Thymus (tissue), 11 donors: ENCODE data around the gene FAM53B. TPM values are rescaled to one million over a fixed set of nuclear protein-coding genes. Genes with fewer than 3 reads are reported as not detected.
"Not testable (repeated sequence)": the region's sequence is repeated elsewhere in the genome, so short reads cannot be mapped to it uniquely, and the experiment has no call there.

Experiments used
- DNase-seq, 9 donors: peaks; one replicate each; pipeline ENCODE4 v3.0.0-alpha.2; 2013; ENCODE audit warnings: low spot score in 9 of 9, low read depth in 6 of 9, missing footprints in 1 of 9
- H3K27ac ChIP-seq, 2 donors: one replicate each; pipeline ENCODE4 v1.5.1; 2013; ENCODE audit warnings: control low read depth in 1 of 2, low read depth in 1 of 2, low read length in 1 of 2, mild to moderate bottlenecking in 1 of 2, moderate library complexity in 1 of 2
- H3K27me3 ChIP-seq, 2 donors: one replicate each; pipeline ENCODE4 v1.5.1; 2013; ENCODE audit warnings: low read length in 1 of 2; ENCODE audit not compliant: control insufficient read depth in 2 of 2, insufficient read depth in 1 of 2
- H3K36me3 ChIP-seq, 2 donors: one replicate each; pipeline ENCODE4 v1.5.1; 2013; ENCODE audit warnings: low read length in 1 of 2, mild to moderate bottlenecking in 1 of 2, moderate library complexity in 1 of 2; ENCODE audit not compliant: control insufficient read depth in 2 of 2, insufficient read depth in 2 of 2
- H3K4me1 ChIP-seq, 2 donors: one replicate each; pipeline ENCODE4 v1.5.1; 2013; ENCODE audit warnings: low read length in 2 of 2; ENCODE audit not compliant: control insufficient read depth in 2 of 2, insufficient read depth in 2 of 2
- H3K4me3 ChIP-seq, 2 donors: one replicate each; pipeline ENCODE4 v1.5.1; 2013; ENCODE audit warnings: low read length in 2 of 2, control low read depth in 1 of 2, mild to moderate bottlenecking in 1 of 2
- H3K9me3 ChIP-seq, 2 donors: one replicate each; pipeline ENCODE4 v1.5.1; 2013; ENCODE audit warnings: low read length in 1 of 2, mild to moderate bottlenecking in 1 of 2; ENCODE audit not compliant: control insufficient read depth in 2 of 2, insufficient read depth in 1 of 2
- WGBS: extraction: QIAGEN DNeasy Blood & Tissue Kit; methylation state at CpG from one replicate; pipeline ENCODE4 v1.1.7; 2013; 5-methylcytosine and 5-hydroxymethylcytosine counted together
- polyA plus RNA-seq: library from polyadenylated mRNA; stranded (reverse); fragments of 200-250 nt; gene quantifications from one replicate; pipeline ENCODE4 v1.2.3, GENCODE V29; 2013
- total RNA-seq: library from RNA; stranded (reverse); fragments of 120-200 nt; gene quantifications from one replicate; pipeline ENCODE4 v1.2.4, GENCODE V29; 2013
- donor health status: healthy.

Gene FAM53B
- total and polyA plus RNA-seq, 2 donors, result 46.2 to 57.6 TPM

- Histone ChIP-seq H3K4me1 (no peaks in the 10 kb centered on the region), H3K9me3 (no peaks in the 10 kb centered on the region), H3K27ac (no peak overlapping the region), H3K27me3 (no peaks in the 10 kb centered on the region), H3K4me3 (no peak overlapping the region), H3K36me3 (peaks cover 10 to 22% of the 10 kb centered on the region in 2 donors)
- no peak for DNase-seq
- WGBS, result 96% methylated on average over 5 of the region's 5 CpGs
Measured at GRCh38 chr10:124762281-124762680, 18.1 kb upstream of the FAM53B start.

GRCh38 chr10:124756156-124756903 lies 12.2 kb upstream of the FAM53B start:
- no peaks in the 10 kb centered on the region for H3K9me3 ChIP-seq
- no peak overlapping the region for H3K27ac ChIP-seq
- H3K4me3 ChIP-seq, result no peak overlapping the region
- no peaks in the 10 kb centered on the region for H3K4me1 ChIP-seq
- DNase-seq, result no peak
- WGBS, result 96% methylated on average over 5 of the region's 5 CpGs
- H3K27me3 ChIP-seq, result no peaks in the 10 kb centered on the region
- H3K36me3 ChIP-seq, result peaks cover 3 to 26% of the 10 kb centered on the region in 2 donors

- Histone ChIP-seq H3K27ac (no peak overlapping the region), H3K27me3 (no peaks in the 10 kb centered on the region), H3K4me1 (no peaks in the 10 kb centered on the region), H3K4me3 (no peak overlapping the region), H3K36me3 (peaks cover 3 to 26% of the 10 kb centered on the region in 2 donors), H3K9me3 (no peaks in the 10 kb centered on the region)
- no peak for DNase-seq
- WGBS, result 96% methylated on average over 2 of the region's 2 CpGs
Measured at GRCh38 chr10:124755581-124755980, 11.4 kb upstream of the FAM53B start.

DNA sequence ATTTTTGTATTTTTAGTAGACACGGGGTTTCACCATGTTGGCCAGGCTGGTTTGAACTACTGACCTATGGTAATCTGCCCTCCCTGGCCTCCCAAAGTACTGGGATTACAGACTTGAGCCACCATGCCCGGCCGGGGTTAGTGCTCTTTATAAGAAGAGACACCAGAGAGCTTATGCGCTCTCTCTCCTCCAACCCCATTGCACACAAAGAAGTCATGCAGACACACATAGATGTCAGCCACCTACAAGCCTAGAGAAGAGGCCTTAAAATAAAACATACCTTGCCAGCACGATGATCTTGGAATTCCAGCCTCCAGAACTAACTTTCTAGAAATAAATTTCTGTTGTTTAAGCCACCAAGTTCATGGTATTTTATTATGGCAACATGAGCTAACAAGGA lies 10.0 kb upstream of the FAM53B start:
- H3K4me3 ChIP-seq, result no peak overlapping the region
- DNase-seq, result no peak
- H3K9me3 ChIP-seq, result no peaks in the 10 kb centered on the region
- WGBS, result 98% methylated on average over 5 of the region's 5 CpGs
- no peaks in the 10 kb centered on the region for H3K4me1 ChIP-seq
- no peaks in the 10 kb centered on the region for H3K27me3 ChIP-seq
- H3K27ac ChIP-seq, result no peak overlapping the region
- H3K36me3 ChIP-seq, result peaks cover 3 to 20% of the 10 kb centered on the region in 2 donors

- DNase-seq, result no peak
- Histone ChIP-seq H3K9me3 (no peaks in the 10 kb centered on the region), H3K27ac (peak overlapping the region in 1 of 2 donors; percentile 24), H3K36me3 (peaks cover under 1 to 10% of the 10 kb centered on the region in 2 donors), H3K4me1 (peaks cover 0 to 4% of the 10 kb centered on the region in 2 donors), H3K27me3 (no peaks in the 10 kb centered on the region), H3K4me3 (no peak overlapping the region)
- 80% methylated on average over 4 of the region's 4 CpGs for WGBS
Measured at GRCh38 chr10:124748953-124749645, 4.9 kb upstream of the FAM53B start.

- H3K4me3 ChIP-seq, result no peak overlapping the region
- H3K4me1 ChIP-seq, result peaks cover 0 to 4% of the 10 kb centered on the region in 2 donors
- H3K36me3 ChIP-seq, result peaks cover 0 to 5% of the 10 kb centered on the region in 2 donors
- 83% methylated on average over 3 of the region's 3 CpGs for WGBS
- no peaks in the 10 kb centered on the region for H3K9me3 ChIP-seq
- H3K27ac ChIP-seq, result no peak overlapping the region
- H3K27me3 ChIP-seq, result no peaks in the 10 kb centered on the region
- DNase-seq, result peak in 1 of 9 donors; percentile 69
Measured at GRCh38 chr10:124748166-124748565, 4.0 kb upstream of the FAM53B start.

DNA sequence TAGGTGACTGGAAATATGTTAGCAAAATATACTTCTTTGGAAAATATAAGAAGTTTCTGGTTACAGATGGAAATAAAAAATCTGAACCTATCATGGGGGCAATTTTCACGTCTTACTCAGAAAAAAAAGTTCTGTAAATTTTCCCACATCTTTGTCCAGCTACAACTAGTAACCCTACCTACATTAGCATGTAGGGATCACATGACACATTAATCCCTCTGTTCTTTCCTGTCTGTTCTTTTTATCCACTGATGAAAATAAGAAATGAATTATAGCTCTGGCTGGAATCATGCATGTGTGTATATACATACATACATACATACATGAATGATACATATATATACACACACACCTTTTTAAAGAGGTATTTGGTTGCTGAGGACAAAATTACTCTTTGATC lies 3.6 kb upstream of the FAM53B start:
- no peak overlapping the region for H3K27ac ChIP-seq
- 97% methylated on average over 1 of the region's 1 CpG for WGBS
- peaks cover 0 to 5% of the 10 kb centered on the region in 2 donors for H3K4me1 ChIP-seq
- DNase-seq, result no peak
- no peak overlapping the region for H3K4me3 ChIP-seq
- no peaks in the 10 kb centered on the region for H3K27me3 ChIP-seq
- H3K36me3 ChIP-seq, result peaks cover 0 to 5% of the 10 kb centered on the region in 2 donors
- no peaks in the 10 kb centered on the region for H3K9me3 ChIP-seq

DNA sequence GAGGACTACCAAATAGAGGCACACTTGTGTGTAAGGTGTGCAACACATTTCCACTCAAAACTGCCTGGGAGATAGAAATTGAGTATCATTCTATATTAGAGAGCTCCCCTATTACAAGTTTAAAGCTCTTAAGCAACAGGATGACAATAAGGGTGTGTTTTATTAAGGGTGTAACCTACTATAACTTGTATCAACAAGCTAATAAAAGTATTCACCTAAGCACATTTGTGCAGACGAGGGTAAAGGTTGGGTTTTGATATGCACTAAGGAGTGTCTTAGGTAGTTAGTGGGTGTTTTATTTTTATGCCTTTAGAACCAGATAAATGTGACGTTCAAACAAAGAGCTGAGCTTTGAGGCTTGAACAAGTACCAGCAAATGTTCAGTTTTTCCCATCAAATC lies 2.8 kb upstream of the FAM53B start:
- peaks cover 0 to 12% of the 10 kb centered on the region in 2 donors for H3K4me1 ChIP-seq
- no peak overlapping the region for H3K27ac ChIP-seq
- H3K27me3 ChIP-seq, result no peaks in the 10 kb centered on the region
- no peak for DNase-seq
- no peaks in the 10 kb centered on the region for H3K9me3 ChIP-seq
- WGBS, result 90% methylated on average over 2 of the region's 2 CpGs
- peaks cover 0 to 5% of the 10 kb centered on the region in 2 donors for H3K36me3 ChIP-seq
- H3K4me3 ChIP-seq, result no peak overlapping the region

DNA sequence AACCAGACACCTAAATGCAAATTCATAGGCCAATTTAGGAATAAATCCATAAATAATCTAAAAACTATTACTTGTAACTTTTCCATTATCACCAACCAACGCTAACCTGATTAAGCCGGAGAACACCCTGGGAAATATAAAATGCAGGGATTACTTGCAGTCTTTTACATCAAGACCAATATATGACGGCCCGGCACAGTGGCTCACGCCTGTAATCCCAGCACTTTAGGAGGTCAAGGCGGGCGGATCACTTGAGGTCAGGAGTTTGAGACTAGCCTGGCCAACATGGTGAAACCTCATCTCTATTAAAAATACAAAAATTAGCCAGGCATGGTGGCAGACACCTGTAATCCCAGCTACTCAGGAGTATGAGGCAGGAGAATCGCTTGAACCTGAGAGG lies 2.3 kb upstream of the FAM53B start:
- peaks cover 5 to 18% of the 10 kb centered on the region in 2 donors for H3K4me1 ChIP-seq
- not testable (repeated sequence) for H3K4me3 ChIP-seq, DNase-seq, H3K27me3 ChIP-seq, H3K27ac ChIP-seq, H3K36me3 ChIP-seq, H3K9me3 ChIP-seq
- WGBS, result 97% methylated on average over 8 of the region's 8 CpGs
